Vagina (tissue), 2 donors: ENCODE results near the gene DCHS1. TPM values are rescaled to one million over a fixed set of nuclear protein-coding genes. Genes with fewer than 3 reads are reported as not detected.
"Not testable (repeated sequence)": the region's sequence is repeated elsewhere in the genome, so short reads cannot be mapped to it uniquely, and the experiment has no call there.

Source experiments
- DNase-seq, 2 donors: peaks; one replicate each; pipeline ENCODE4 v3.0.0-alpha.2; 2017; ENCODE audit errors: extremely low spot score in 2 of 2
- H3K27ac ChIP-seq: fragments of 200-600 bp; sonication (generic); one replicate; pipeline ENCODE4 v1.5.1; 2019
- H3K27me3 ChIP-seq: fragments of 200-600 bp; sonication (generic); one replicate; pipeline ENCODE4 v1.5.1; 2019
- H3K36me3 ChIP-seq, 2 donors: fragments of 200-600 bp; sonication (generic); one replicate each; pipeline ENCODE4 v1.5.1; 2017 to 2019
- H3K4me1 ChIP-seq: fragments of 200-600 bp; sonication (generic); one replicate; pipeline ENCODE4 v1.5.1; 2019
- H3K4me3 ChIP-seq, 2 donors: fragments of 200-600 bp; sonication (generic); 1 replicate in 1 of 2; 2 replicates in 1 of 2; pipeline ENCODE4 v1.5.1; 2016 to 2019
- H3K9me3 ChIP-seq: fragments of 200-600 bp; sonication (generic); one replicate; pipeline ENCODE4 v1.5.1; 2019
- CTCF ChIP-seq, 3 experiments: fragments of 450-650 bp in 2 of 3; fragments of 200-600 bp in 1 of 3; sonication (generic) in 1 of 3; IDR thresholded peaks; one replicate each; pipeline ENCODE4 v1.5.1; 2017 to 2019; ENCODE audit warnings: antibody characterized with exemption in 3 of 3, mild to moderate bottlenecking in 2 of 3, moderate library complexity in 2 of 3
- POLR2A ChIP-seq, 2 donors: fragments of 450-650 bp; IDR thresholded peaks; one replicate each; pipeline ENCODE4 v1.6.1; 2017; ENCODE audit warnings: antibody characterized with exemption in 2 of 2, mild to moderate bottlenecking in 2 of 2, moderate library complexity in 2 of 2
- POLR2AphosphoS5 ChIP-seq, 2 donors: sonication (generic); formaldehyde crosslinking; IDR thresholded peaks; one replicate each; pipeline ENCODE4 v1.9.0; 2017; ENCODE audit warnings: antibody characterized with exemption in 2 of 2, mild to moderate bottlenecking in 2 of 2, low read depth in 1 of 2; ENCODE audit not compliant: insufficient read depth in 1 of 2
- intact Hi-C: fragments of 100-400 bp; cut with DNase I; formaldehyde crosslinking; loops from one replicate; pipeline ENCODE4 v1.15.1; 2023
- total RNA-seq: library from RNA; depleted of rRNA; stranded (reverse); fragments of >200 nt; gene quantifications from one replicate; pipeline ENCODE4 v1.2.3, GENCODE V29; 2016

DCHS1 gene
- 28.7 TPM for total RNA-seq

- Histone ChIP-seq H3K4me3 (peak within 1 kb of the TSS; percentile 57 to 72), H3K27me3 (no peaks in the 10 kb centered on the region), H3K27ac (peak within 1 kb of the TSS; percentile 92), H3K9me3 (no peaks in the 10 kb centered on the region), H3K36me3 (no peaks in the 10 kb centered on the region), H3K4me1 (peaks cover 17% of the 10 kb centered on the region)
- intact Hi-C loops, result loop anchor here (10.0 kb wide), 1 partner anchor 51 kb away; the partner anchor contains the start of genes ILK and RRP8
- no peak for TF ChIP-seq POLR2A (IDR thresholded peaks at IDR 0.05)
- peak in 1 of 2 donors; percentile 60 for TF ChIP-seq POLR2AphosphoS5 (IDR thresholded peaks at IDR 0.05; ENCODE audit: insufficient read depth in 1 of 2, low read depth in 1 of 2)
- no peak for TF ChIP-seq CTCF (IDR thresholded peaks at IDR 0.05)
- DNase-seq, result no peak
These were observed at the start of gene DCHS1 for GRCh38 chr11:6655790-6656583. DCHS1 (minus strand) TSS chr11:6655809; CDS start chr11:6641613, 14,196 bp downstream.

GRCh38 chr11:6703247-6704063, 47.8 kb upstream of the DCHS1 start:
- TF ChIP-seq POLR2A (IDR thresholded peaks at IDR 0.05) (no peak), POLR2AphosphoS5 (IDR thresholded peaks at IDR 0.05; ENCODE audit: insufficient read depth in 1 of 2, low read depth in 1 of 2) (no peak), CTCF (IDR thresholded peaks at IDR 0.05) (peak; percentile 28 to 43 (median 41))
- Histone ChIP-seq H3K4me1 (no peaks in the 10 kb centered on the region), H3K27me3 (no peaks in the 10 kb centered on the region), H3K27ac (no peak overlapping the region), H3K36me3 (no peaks in the 10 kb centered on the region), H3K4me3 (no peak overlapping the region), H3K9me3 (no peaks in the 10 kb centered on the region)
- DNase-seq, result no peak
- intact Hi-C loops, result no loop called here

- intact Hi-C loops, H3K27ac ChIP-seq, H3K4me3 ChIP-seq, H3K9me3 ChIP-seq, H3K4me1 ChIP-seq, H3K36me3 ChIP-seq, H3K27me3 ChIP-seq, DNase-seq: not testable (repeated sequence)
These were observed 46.3 kb upstream of the DCHS1 start for GRCh38 chr11:6701955-6702354.

GRCh38 chr11:6695377-6695776, 39.8 kb upstream of the DCHS1 start:
- peak overlapping the region; percentile 53 for H3K27ac ChIP-seq
- H3K9me3 ChIP-seq, result no peaks in the 10 kb centered on the region
- TF ChIP-seq POLR2AphosphoS5 (IDR thresholded peaks at IDR 0.05; ENCODE audit: insufficient read depth in 1 of 2, low read depth in 1 of 2), result peak in 1 of 2 donors; percentile 87
- TF ChIP-seq POLR2A (IDR thresholded peaks at IDR 0.05), result no peak
- no peak for DNase-seq
- H3K36me3 ChIP-seq, result no peaks in the 10 kb centered on the region
- no peaks in the 10 kb centered on the region for H3K27me3 ChIP-seq
- intact Hi-C loops, result loop anchor here (5.0 kb wide), 1 partner anchor 163 kb away; no protein-coding TSS in a partner anchor
- H3K4me3 ChIP-seq, result no peak overlapping the region
- peaks cover 27% of the 10 kb centered on the region for H3K4me1 ChIP-seq

- Histone ChIP-seq H3K27me3 (no peaks in the 10 kb centered on the region), H3K36me3 (no peaks in the 10 kb centered on the region), H3K4me3 (no peak overlapping the region), H3K4me1 (peaks cover 27% of the 10 kb centered on the region), H3K27ac (peak overlapping the region; percentile 53), H3K9me3 (no peaks in the 10 kb centered on the region)
- TF ChIP-seq POLR2A (IDR thresholded peaks at IDR 0.05), result no peak
- no peak for TF ChIP-seq POLR2AphosphoS5 (IDR thresholded peaks at IDR 0.05; ENCODE audit: insufficient read depth in 1 of 2, low read depth in 1 of 2)
- no peak for TF ChIP-seq CTCF (IDR thresholded peaks at IDR 0.05)
- intact Hi-C loops, result no loop called here
- no peak for DNase-seq
These were observed 38.6 kb upstream of the DCHS1 start for GRCh38 chr11:6694229-6694535.
